22Rv1 (cell line): Measurements from ENCODE around the gene MAP9.

Experiments used
- CTCF ChIP-seq: fragments of 450-650 bp; IDR thresholded peaks from 2 replicates; pipeline ENCODE4 v1.5.1; 2017; ENCODE audit warnings: mild to moderate bottlenecking
- ZFX ChIP-seq: fragments of 450-650 bp; IDR thresholded peaks from 2 replicates; pipeline ENCODE4 v1.6.1; 2017; ENCODE audit warnings: antibody characterized with exemption, borderline replicate concordance

- TF ChIP-seq CTCF = no peak
- TF ChIP-seq ZFX = no peak
These were observed 15.9 kb upstream of the MAP9 start for GRCh38 chr4:155392481-155393184.
